Breast epithelium (tissue), 4 donors: ENCODE data around the gene MORC1. TPM values are rescaled to one million over a fixed set of nuclear protein-coding genes. Genes with fewer than 3 reads are reported as not detected.

Experiments used
- DNase-seq, 2 donors: peaks; one replicate each; pipeline ENCODE4 v3.0.0-alpha.2; 2019; ENCODE audit warnings: low spot score in 2 of 2
- H3K27ac ChIP-seq, 2 donors: fragments of 200-600 bp; sonication (generic) in 1 of 2; one replicate each; pipeline ENCODE4 v1.5.1; 2016 to 2019; ENCODE audit warnings: mild to moderate bottlenecking in 1 of 2
- H3K27me3 ChIP-seq, 2 donors: fragments of 200-600 bp; sonication (generic) in 1 of 2; one replicate each; pipeline versions ENCODE4 v1.5.1 to v1.6.0; 2017 to 2019; ENCODE audit warnings: control low read depth in 1 of 2, mild to moderate bottlenecking in 1 of 2
- H3K36me3 ChIP-seq: fragments of 200-600 bp; one replicate; pipeline ENCODE4 v1.5.1; 2019
- H3K4me1 ChIP-seq, 2 donors: fragments of 200-600 bp; sonication (generic); one replicate each; pipeline ENCODE4 v1.5.1; 2016 to 2019; ENCODE audit warnings: control low read depth in 1 of 2
- H3K4me3 ChIP-seq, 3 donors: fragments of 200-600 bp; sonication (generic); 1 replicate in 2 of 3; 2 replicates in 1 of 3; pipeline ENCODE4 v1.5.1; 2016 to 2019; ENCODE audit warnings: mild to moderate bottlenecking in 3 of 3, moderate library complexity in 2 of 3
- H3K9me3 ChIP-seq, 2 donors: fragments of 200-600 bp; sonication (generic) in 1 of 2; one replicate each; pipeline ENCODE4 v1.5.1; 2016 to 2019; ENCODE audit warnings: control low read depth in 1 of 2
- CTCF ChIP-seq, 3 donors: fragments of 450-650 bp; IDR thresholded peaks; one replicate each; pipeline ENCODE4 v1.5.1; 2016 to 2017; ENCODE audit warnings: antibody characterized with exemption in 3 of 3, mild to moderate bottlenecking in 3 of 3, moderate library complexity in 3 of 3
- POLR2A ChIP-seq: fragments of 450-650 bp; IDR thresholded peaks from one replicate; pipeline ENCODE4 v1.6.1; 2016; ENCODE audit warnings: antibody characterized with exemption, mild to moderate bottlenecking, moderate library complexity
- POLR2AphosphoS5 ChIP-seq, 3 donors: sonication (generic); formaldehyde crosslinking; IDR thresholded peaks; one replicate each; pipeline ENCODE4 v1.6.1; 2017; ENCODE audit warnings: antibody characterized with exemption in 3 of 3
- intact Hi-C: fragments of 100-400 bp; cut with DNase I; formaldehyde crosslinking; loops from one replicate; pipeline ENCODE4 v1.15.1; 2023; ENCODE audit warnings: low total_unique reads
- total RNA-seq, 3 donors: library from RNA; depleted of rRNA; stranded (reverse); fragments of >200 nt; gene quantifications; one replicate each; pipeline ENCODE4 v1.1.0, GENCODE V29; 2016

Gene MORC1
- total RNA-seq, 3 donors from 2014 or later: under 0.01 TPM; not detected in 2

GRCh38 chr3:109072194-109072593 lies 45.7 kb downstream of the MORC1 start:
- H3K9me3 ChIP-seq: no peaks in the 10 kb centered on the region
- intact Hi-C loops: no loop called here
- H3K4me1 ChIP-seq: no peaks in the 10 kb centered on the region
- no peak for DNase-seq
- TF ChIP-seq POLR2AphosphoS5 (IDR thresholded peaks at IDR 0.05): no peak
- TF ChIP-seq CTCF (IDR thresholded peaks at IDR 0.05): no peak
- no peak for TF ChIP-seq POLR2A
- no peaks in the 10 kb centered on the region for H3K36me3 ChIP-seq
- H3K27ac ChIP-seq: no peak overlapping the region
- no peak overlapping the region for H3K4me3 ChIP-seq
- H3K27me3 ChIP-seq: no peaks in the 10 kb centered on the region

DNA sequence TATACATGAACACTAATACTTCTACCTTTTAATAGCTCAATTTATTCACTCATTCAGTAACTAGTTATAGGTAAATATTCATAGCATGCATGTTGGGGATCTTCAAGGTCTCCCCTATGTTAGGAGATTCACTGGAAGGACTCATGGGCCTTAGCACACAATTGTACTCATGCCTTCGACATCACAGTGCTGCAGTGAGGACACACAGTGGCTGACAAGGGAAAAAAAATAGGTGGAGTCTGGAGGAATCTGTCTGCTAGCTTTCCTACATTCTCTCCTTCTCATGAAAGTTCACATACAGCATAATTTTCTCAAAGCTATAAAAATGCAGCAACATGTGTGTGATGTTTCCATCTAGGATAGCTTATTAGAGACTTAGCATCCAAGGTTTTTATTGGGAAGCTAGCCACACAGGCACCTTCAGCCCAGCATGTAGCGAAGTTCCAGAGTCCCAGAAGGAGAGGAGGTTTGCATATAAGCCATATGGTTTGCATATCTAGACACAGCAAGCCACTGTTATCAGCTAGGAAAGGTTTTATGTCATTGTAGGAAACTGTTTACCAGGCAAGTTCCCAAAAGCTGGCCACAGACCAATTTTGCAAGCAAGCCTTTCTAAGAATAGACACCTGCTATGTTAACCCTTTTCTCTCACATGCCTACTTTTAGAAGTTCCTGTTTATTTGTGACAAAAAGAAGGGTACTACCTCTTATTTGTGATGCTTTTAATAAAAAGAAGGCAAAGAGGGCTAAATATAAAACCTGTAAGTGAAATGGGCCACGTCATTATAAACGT lies 46.4 kb downstream of the MORC1 start:
- no peak for DNase-seq
- H3K27ac ChIP-seq: no peak overlapping the region
- no peaks in the 10 kb centered on the region for H3K4me1 ChIP-seq
- intact Hi-C loops: no loop called here
- H3K9me3 ChIP-seq: no peaks in the 10 kb centered on the region
- H3K36me3 ChIP-seq: no peaks in the 10 kb centered on the region
- TF ChIP-seq CTCF (IDR thresholded peaks at IDR 0.05): no peak
- TF ChIP-seq POLR2AphosphoS5 (IDR thresholded peaks at IDR 0.05): no peak
- TF ChIP-seq POLR2A: no peak
- no peak overlapping the region for H3K4me3 ChIP-seq
- H3K27me3 ChIP-seq: no peaks in the 10 kb centered on the region

- DNase-seq: no peak
These were observed 47.7 kb downstream of the MORC1 start for GRCh38 chr3:109070211-109070610.

DNA sequence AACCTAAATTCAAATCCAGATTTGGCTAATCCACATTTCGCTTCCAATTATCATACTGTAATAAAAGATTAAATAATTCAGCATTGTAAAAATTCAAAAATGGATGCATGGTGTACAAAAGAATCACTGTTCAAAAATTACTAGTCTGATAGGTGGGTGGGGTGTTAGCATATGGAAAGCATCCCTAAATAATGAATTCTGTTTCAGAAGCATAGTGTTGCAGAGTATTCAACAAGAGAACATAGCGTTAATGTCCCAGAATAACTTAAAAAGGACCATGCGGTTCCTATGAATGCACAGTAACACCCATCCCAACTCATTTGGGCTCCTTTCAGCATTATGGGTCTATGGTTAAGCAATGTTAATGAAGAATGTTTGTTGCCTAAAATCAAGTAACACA lies 51.1 kb downstream of the MORC1 start:
- Histone ChIP-seq H3K4me3 (no peak overlapping the region), H3K4me1 (no peaks in the 10 kb centered on the region), H3K27me3 (no peaks in the 10 kb centered on the region), H3K9me3 (no peaks in the 10 kb centered on the region), H3K36me3 (no peaks in the 10 kb centered on the region), H3K27ac (no peak overlapping the region)
- no peak for DNase-seq
- TF ChIP-seq CTCF (IDR thresholded peaks at IDR 0.05) (no peak), POLR2A (no peak), POLR2AphosphoS5 (IDR thresholded peaks at IDR 0.05) (no peak)
- intact Hi-C loops: no loop called here

More at GRCh38 chr3:109070211-109070610, 47.7 kb downstream of the MORC1 start:
- TF ChIP-seq CTCF (IDR thresholded peaks at IDR 0.05) (no peak), POLR2AphosphoS5 (IDR thresholded peaks at IDR 0.05) (no peak), POLR2A (no peak)
- intact Hi-C loops: no loop called here
- H3K27ac ChIP-seq: no peak overlapping the region
- H3K36me3 ChIP-seq: no peaks in the 10 kb centered on the region
- H3K4me3 ChIP-seq: no peak overlapping the region
- no peaks in the 10 kb centered on the region for H3K27me3 ChIP-seq
- H3K9me3 ChIP-seq: no peaks in the 10 kb centered on the region
- H3K4me1 ChIP-seq: no peaks in the 10 kb centered on the region

- DNase-seq: no peak
- no peak for TF ChIP-seq POLR2AphosphoS5 (IDR thresholded peaks at IDR 0.05)
- no peak for TF ChIP-seq POLR2A
- TF ChIP-seq CTCF (IDR thresholded peaks at IDR 0.05): no peak
- H3K4me1 ChIP-seq: no peaks in the 10 kb centered on the region
- no peak overlapping the region for H3K27ac ChIP-seq
- H3K36me3 ChIP-seq: no peaks in the 10 kb centered on the region
- H3K4me3 ChIP-seq: no peak overlapping the region
- H3K27me3 ChIP-seq: no peaks in the 10 kb centered on the region
- intact Hi-C loops: no loop called here
- no peaks in the 10 kb centered on the region for H3K9me3 ChIP-seq
These were observed 58.7 kb downstream of the MORC1 start for GRCh38 chr3:109059264-109059663.
